Ascending aorta (tissue), 2 donors: Measurements from ENCODE around the gene ANKLE1. TPM values are rescaled to one million over a fixed set of nuclear protein-coding genes. Genes with fewer than 3 reads are reported as not detected.

Experiments
- DNase-seq, 2 donors: peaks; one replicate each; pipeline ENCODE4 v3.0.0-alpha.2; 2019; ENCODE audit warnings: low spot score in 2 of 2
- H3K27ac ChIP-seq, 2 donors: fragments of 200-600 bp; sonication (generic); one replicate each; pipeline ENCODE4 v1.5.1; 2016 to 2017; ENCODE audit warnings: mild to moderate bottlenecking in 1 of 2
- H3K27me3 ChIP-seq: fragments of 200-600 bp; sonication (generic); one replicate; pipeline ENCODE4 v1.5.1; 2017
- H3K36me3 ChIP-seq, 2 donors: fragments of 200-600 bp; sonication (generic); one replicate each; pipeline ENCODE4 v1.5.1; 2016
- H3K4me1 ChIP-seq, 2 donors: fragments of 200-600 bp; sonication (generic); one replicate each; pipeline ENCODE4 v1.5.1; 2016 to 2017; ENCODE audit warnings: mild to moderate bottlenecking in 1 of 2
- H3K4me3 ChIP-seq, 2 donors: fragments of 200-600 bp; sonication (generic); one replicate each; pipeline ENCODE4 v1.5.1; 2016 to 2017; ENCODE audit warnings: mild to moderate bottlenecking in 1 of 2
- H3K9me3 ChIP-seq, 2 donors: fragments of 200-600 bp; sonication (generic); one replicate each; pipeline ENCODE4 v1.5.1; 2016
- intact Hi-C: fragments of 100-400 bp; cut with DNase I; formaldehyde crosslinking; loops from one replicate; pipeline ENCODE4 v1.15.1; 2023
- total RNA-seq: library from RNA; depleted of rRNA; stranded (reverse); fragments of >200 nt; gene quantifications from one replicate; pipeline ENCODE4 v1.1.0, GENCODE V29; 2016
- TF ChIP-seq, protein P1 (sequence below), 3 experiments: fragments of 200-600 bp in 2 of 3; fragments of 450-650 bp in 1 of 3; sonication (generic) in 2 of 3; IDR thresholded peaks; one replicate each; pipeline ENCODE4 v1.5.1; 2016 to 2019; ENCODE audit warnings: antibody characterized with exemption in 3 of 3, mild to moderate bottlenecking in 1 of 3, moderate library complexity in 1 of 3

Gene ANKLE1
- total RNA-seq, 1 donor from 2014 or later, result not detected

DNA sequence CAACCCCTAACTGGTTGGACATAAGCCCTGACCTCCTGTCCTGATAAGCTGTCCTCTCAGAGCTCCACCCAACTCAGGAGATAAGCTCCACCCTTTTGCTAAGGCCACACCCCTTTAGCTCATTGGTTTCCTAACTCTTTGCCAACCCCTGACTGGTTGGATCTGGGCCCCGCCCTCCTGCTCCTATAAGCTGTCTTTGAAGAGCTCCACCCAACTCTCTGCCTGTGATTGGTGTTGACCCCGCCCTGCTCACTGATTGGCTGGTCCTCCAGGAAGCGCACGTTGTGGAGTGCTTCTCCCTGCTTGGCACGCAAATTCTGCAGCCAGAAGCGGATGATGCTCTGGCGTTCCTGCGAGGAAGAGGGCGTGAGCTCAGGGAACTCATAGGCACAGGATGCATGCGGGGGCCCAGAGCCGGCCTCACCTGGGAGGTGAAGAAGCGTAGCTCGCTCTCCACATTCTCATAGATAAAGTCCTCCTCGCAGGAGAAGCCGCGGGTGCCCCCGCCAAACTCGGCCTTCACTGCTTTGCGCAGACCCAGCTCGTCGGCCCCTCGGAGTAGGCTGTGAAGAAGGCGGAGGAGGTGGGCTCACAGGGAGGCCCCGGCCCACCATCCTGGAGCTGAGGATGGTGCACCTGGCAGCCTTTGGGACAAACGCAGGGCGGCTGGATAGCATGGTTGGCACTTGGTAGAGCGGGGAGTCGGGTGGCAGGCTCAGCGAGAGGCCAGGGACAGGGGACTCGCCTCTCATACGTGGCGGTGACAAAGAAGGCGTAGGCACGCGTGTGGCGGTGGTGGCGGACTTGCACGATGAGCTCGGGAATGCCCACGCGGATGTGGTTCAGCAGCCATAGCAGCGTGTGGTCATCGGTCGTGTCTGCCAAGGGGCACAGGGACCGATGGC, 51.2 kb downstream of the ANKLE1 start:
- DNase-seq, result no peak
- Histone ChIP-seq H3K9me3 (no peaks in the 10 kb centered on the region), H3K27ac (no peak overlapping the region), H3K4me3 (no peak overlapping the region), H3K4me1 (peaks cover 7 to 18% of the 10 kb centered on the region in 2 donors), H3K27me3 (no peaks in the 10 kb centered on the region), H3K36me3 (no peaks in the 10 kb centered on the region)
- TF ChIP-seq, protein P1, sequence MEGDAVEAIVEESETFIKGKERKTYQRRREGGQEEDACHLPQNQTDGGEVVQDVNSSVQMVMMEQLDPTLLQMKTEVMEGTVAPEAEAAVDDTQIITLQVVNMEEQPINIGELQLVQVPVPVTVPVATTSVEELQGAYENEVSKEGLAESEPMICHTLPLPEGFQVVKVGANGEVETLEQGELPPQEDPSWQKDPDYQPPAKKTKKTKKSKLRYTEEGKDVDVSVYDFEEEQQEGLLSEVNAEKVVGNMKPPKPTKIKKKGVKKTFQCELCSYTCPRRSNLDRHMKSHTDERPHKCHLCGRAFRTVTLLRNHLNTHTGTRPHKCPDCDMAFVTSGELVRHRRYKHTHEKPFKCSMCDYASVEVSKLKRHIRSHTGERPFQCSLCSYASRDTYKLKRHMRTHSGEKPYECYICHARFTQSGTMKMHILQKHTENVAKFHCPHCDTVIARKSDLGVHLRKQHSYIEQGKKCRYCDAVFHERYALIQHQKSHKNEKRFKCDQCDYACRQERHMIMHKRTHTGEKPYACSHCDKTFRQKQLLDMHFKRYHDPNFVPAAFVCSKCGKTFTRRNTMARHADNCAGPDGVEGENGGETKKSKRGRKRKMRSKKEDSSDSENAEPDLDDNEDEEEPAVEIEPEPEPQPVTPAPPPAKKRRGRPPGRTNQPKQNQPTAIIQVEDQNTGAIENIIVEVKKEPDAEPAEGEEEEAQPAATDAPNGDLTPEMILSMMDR (IDR thresholded peaks at IDR 0.05), result no peak
- intact Hi-C loops, result no loop called here

DNA sequence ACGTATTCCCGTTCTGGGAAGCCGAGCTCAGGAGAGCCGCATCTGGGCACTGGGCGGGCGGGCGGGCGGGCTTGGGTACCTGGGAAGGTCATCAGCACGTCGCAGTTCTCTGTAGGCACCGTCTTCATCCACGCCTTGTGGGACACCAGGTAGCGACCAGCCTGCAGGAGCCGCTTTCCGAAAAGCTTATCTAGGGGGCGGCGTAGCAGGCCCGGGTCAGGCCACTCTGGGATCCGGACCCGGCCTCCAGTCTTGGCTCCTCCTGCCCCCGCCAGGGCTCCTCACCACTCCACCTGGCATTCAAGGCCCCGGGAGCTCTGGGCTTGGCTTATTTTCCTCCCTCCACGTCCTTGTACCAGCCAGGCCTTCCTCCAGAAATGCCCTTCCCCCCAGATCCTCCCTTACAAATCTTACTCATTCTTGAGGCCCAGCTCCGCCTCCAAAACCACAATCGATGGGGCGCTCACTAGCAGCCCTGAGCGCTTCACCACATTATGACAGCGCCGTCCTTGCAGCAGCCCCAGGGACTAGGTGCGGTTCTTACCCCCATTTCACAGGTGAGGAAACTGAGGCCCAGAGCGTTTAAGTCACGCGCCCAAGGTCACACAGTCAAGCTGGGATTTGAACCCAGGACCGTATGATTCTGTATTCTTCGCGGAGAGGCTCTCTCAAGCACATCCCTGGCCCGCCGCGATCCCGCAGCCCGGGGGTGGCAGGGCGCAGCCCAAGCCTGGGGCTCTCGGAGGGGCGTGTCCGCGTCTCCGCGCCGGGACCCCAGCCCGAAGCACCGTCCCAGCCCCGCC, 52.1 kb downstream of the ANKLE1 start:
- Histone ChIP-seq H3K36me3 (no peaks in the 10 kb centered on the region), H3K4me1 (peaks cover 15 to 23% of the 10 kb centered on the region in 2 donors), H3K27me3 (no peaks in the 10 kb centered on the region), H3K4me3 (peak overlapping the region; percentile 80 to 97), H3K9me3 (no peaks in the 10 kb centered on the region), H3K27ac (peak overlapping the region; percentile 11 to 49)
- DNase-seq, result no peak
- intact Hi-C loops, result loop anchor here (2.0 kb wide), 1 partner anchor 29 kb away; the partner anchor contains the start of gene MRPL34
- TF ChIP-seq, protein P1 (IDR thresholded peaks at IDR 0.05), result no peak

DNA sequence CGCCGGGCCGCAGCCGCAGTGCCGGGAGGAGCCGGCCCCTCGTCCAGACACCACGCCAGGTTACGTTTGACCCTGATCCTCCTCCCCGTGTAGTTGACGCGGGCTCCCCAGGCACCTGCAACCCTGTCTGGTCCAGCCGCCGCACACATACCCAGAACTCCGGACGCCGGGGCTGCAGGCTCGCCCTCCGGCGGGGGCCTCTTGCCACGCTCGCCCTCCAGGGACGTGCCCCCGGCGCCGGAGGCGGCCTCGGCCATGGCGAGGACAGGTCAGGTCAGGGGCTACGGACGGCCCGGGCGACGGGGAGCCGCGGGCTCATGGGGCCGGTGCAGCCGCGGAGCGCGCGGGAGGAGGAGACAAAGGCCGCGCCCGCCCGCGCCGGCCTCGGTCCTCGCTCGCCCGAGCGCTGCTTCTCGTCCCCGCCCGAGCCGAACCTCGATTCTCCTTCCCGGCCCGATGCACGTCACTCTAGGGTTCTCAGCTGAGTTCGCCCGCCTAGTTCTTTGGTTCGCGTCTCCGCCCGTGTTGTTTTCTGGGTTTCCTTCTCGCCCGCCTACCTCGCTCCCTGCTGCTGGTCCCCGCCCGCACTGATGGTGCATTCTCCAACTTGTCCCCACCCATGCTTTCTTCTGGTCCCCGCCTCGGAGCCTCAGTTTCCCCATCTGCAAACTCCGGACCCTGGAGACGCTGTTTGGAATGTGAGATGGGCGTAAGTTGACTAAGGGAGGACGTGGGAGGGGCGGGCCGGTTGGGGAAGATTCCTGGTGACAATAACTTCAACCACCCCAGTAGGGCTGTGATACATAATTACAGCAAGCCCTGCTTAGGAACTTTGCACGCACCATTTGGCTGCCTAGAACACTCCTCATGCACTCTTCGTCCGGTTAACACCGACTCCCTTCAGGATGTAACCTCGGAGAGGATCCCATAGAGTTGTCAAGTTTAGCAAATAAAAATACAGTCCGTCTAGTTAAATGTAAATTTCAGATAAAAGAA, 53.0 kb downstream of the ANKLE1 start, which contains the start of gene ANO8:
ANO8 (minus strand) TSS at position 442 of the 996 bp plus-strand sequence; CDS start at position 257, 185 bp downstream.
- DNase-seq, result peak; percentile 64 to 97
- intact Hi-C loops, result loop anchor here (2.0 kb wide), 1 partner anchor 30 kb away; the partner anchor contains the start of gene MRPL34

DNA sequence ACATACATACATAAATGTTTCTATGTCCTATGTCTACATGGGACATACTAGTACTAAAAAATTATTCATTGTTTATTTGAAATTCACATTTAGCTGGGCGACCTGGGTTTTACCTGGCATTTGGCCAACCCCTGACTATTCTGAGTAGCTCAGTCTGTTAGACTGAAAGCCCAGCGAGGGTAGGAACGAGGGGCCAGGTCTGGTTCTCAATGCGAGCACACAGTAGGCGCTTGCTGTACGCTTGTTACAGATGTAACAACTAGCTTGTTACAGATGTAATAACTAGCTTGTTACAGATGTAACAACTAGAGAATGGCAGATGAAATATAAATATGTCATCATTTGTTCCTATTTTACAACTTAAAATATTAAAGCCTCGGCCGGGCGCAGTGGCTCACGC, 53.9 kb downstream of the ANKLE1 start:
- no peak overlapping the region for H3K27ac ChIP-seq

More for the DNA sequence above, 53.0 kb downstream of the ANKLE1 start, which contains the start of gene ANO8:
- TF ChIP-seq, protein P1 (IDR thresholded peaks at IDR 0.05), result no peak
- peak within 1 kb of the TSS; percentile 11 to 49 for H3K27ac ChIP-seq
- H3K27me3 ChIP-seq, result no peaks in the 10 kb centered on the region
- no peaks in the 10 kb centered on the region for H3K9me3 ChIP-seq
- H3K36me3 ChIP-seq, result no peaks in the 10 kb centered on the region
- H3K4me3 ChIP-seq, result peak within 1 kb of the TSS; percentile 80 to 97
- H3K4me1 ChIP-seq, result peaks cover 15 to 23% of the 10 kb centered on the region in 2 donors

More for the DNA sequence above, 53.9 kb downstream of the ANKLE1 start:
- H3K36me3 ChIP-seq, result no peaks in the 10 kb centered on the region
- DNase-seq, result no peak
- H3K27me3 ChIP-seq, result no peaks in the 10 kb centered on the region
- TF ChIP-seq, protein P1 (IDR thresholded peaks at IDR 0.05), result no peak
- H3K4me1 ChIP-seq, result peaks cover 15 to 23% of the 10 kb centered on the region in 2 donors
- H3K4me3 ChIP-seq, result peak overlapping the region in 1 of 2 donors; percentile 97
- H3K9me3 ChIP-seq, result no peaks in the 10 kb centered on the region
- intact Hi-C loops, result loop anchor here (2.0 kb wide), 1 partner anchor 31 kb away; the partner anchor contains the start of gene MRPL34

Other genes with a start within 250 kb of the ANKLE1 start
- gene HAUS8, start 206.4 kb upstream of the ANKLE1 start, total RNA-seq, result 4.3 TPM
- gene MYO9B, start 206.1 kb upstream of the ANKLE1 start, total RNA-seq, result 182 TPM
- 234 TPM for gene USE1, start 66.5 kb upstream of the ANKLE1 start, total RNA-seq
- gene OCEL1, start 55.7 kb upstream of the ANKLE1 start, total RNA-seq, result 13.7 TPM
- 181 TPM for gene NR2F6, start 36.0 kb upstream of the ANKLE1 start, total RNA-seq
- 12.3 TPM for gene USHBP1, start 17.2 kb upstream of the ANKLE1 start, total RNA-seq
- 85.5 TPM for gene BABAM1, start 14.5 kb upstream of the ANKLE1 start, total RNA-seq
- 32.2 TPM for gene ABHD8, start 21.5 kb downstream of the ANKLE1 start, total RNA-seq
- 98.9 TPM for gene MRPL34, start 24.0 kb downstream of the ANKLE1 start, total RNA-seq
- 15.8 TPM for gene DDA1, start 27.7 kb downstream of the ANKLE1 start, total RNA-seq
- gene ANO8, start 53.0 kb downstream of the ANKLE1 start, total RNA-seq, result 34.8 TPM
- 256 TPM for gene GTPBP3, start 55.7 kb downstream of the ANKLE1 start, total RNA-seq
- gene PLVAP, start 95.4 kb downstream of the ANKLE1 start, total RNA-seq, result 378 TPM
- gene CCDC194, start 112.3 kb downstream of the ANKLE1 start, total RNA-seq, result not detected
- 151 TPM for gene BST2, start 123.7 kb downstream of the ANKLE1 start, total RNA-seq
- gene MVB12A, start 138.1 kb downstream of the ANKLE1 start, total RNA-seq, result 49.6 TPM
- gene TMEM221, start 166.8 kb downstream of the ANKLE1 start, total RNA-seq, result not detected
- gene NXNL1, start 179.0 kb downstream of the ANKLE1 start, total RNA-seq, result not detected
- 64.9 TPM for gene SLC27A1, start 188.6 kb downstream of the ANKLE1 start, total RNA-seq
- gene PGLS, start 229.7 kb downstream of the ANKLE1 start, total RNA-seq, result 143 TPM